SK-N-SH treated with all-trans-retinoic acid at 6 μM for 48 hours (cell line): ENCODE results near the gene POU5F1.

Experiments
- ATAC-seq: fragments of 200-7000 bp; cut with Tn5 transposase; 3 replicates; pipeline ENCODE4 v1.9.1; 2020; ENCODE audit warnings: mild to moderate bottlenecking, moderate library complexity
- ARNTL ChIP-seq: fragments of 450-650 bp; formaldehyde crosslinking; IDR thresholded peaks from 2 replicates; pipeline ENCODE4 v1.5.0; 2020; ENCODE audit warnings: low read depth, mild to moderate bottlenecking, moderate library complexity, borderline replicate concordance
- BACH2 ChIP-seq: fragments of 250-450 bp; sonication (Bioruptor Pico); IDR thresholded peaks from 2 replicates; pipeline ENCODE4 v1.9.0; 2021; ENCODE audit warnings: mild to moderate bottlenecking, borderline replicate concordance
- CSDC2 ChIP-seq: fragments of 250-450 bp; sonication (Bioruptor Pico); IDR thresholded peaks from 2 replicates; pipeline ENCODE4 v1.5.0; 2020; ENCODE audit warnings: mild to moderate bottlenecking, moderate library complexity
- GLIS3 ChIP-seq: fragments of 250-450 bp; sonication (Bioruptor Pico); IDR thresholded peaks from 2 replicates; pipeline ENCODE4 v1.5.0; 2020; ENCODE audit warnings: mild to moderate bottlenecking, moderate library complexity
- OSR1 ChIP-seq: fragments of 250-450 bp; sonication (Bioruptor Pico); IDR thresholded peaks from 2 replicates; pipeline ENCODE4 v1.8.0; 2022; ENCODE audit warnings: moderate library complexity, mild to moderate bottlenecking, inconsistent platforms
- PPARA ChIP-seq: fragments of 250-450 bp; sonication (Bioruptor Pico); IDR thresholded peaks from 2 replicates; pipeline ENCODE4 v1.5.0; 2020; ENCODE audit warnings: mild to moderate bottlenecking, borderline replicate concordance
- RARB ChIP-seq: fragments of 250-450 bp; sonication (Bioruptor Pico); IDR thresholded peaks from 2 replicates; pipeline ENCODE4 v1.8.0; 2021; ENCODE audit warnings: mild to moderate bottlenecking, moderate library complexity
- SNAI2 ChIP-seq: fragments of 250-450 bp; sonication (Bioruptor Pico); IDR thresholded peaks from 2 replicates; pipeline ENCODE4 v1.5.0; 2020; ENCODE audit warnings: mild to moderate bottlenecking, moderate library complexity
- TCF4 ChIP-seq: fragments of 250-450 bp; sonication (Bioruptor Pico); IDR thresholded peaks from 2 replicates; pipeline ENCODE4 v1.8.0; 2021; ENCODE audit warnings: mild to moderate bottlenecking, moderate library complexity, borderline replicate concordance
- TOX ChIP-seq: fragments of 250-450 bp; sonication (Bioruptor Pico); IDR thresholded peaks from 2 replicates; pipeline ENCODE4 v1.8.0; 2021; ENCODE audit warnings: mild to moderate bottlenecking, moderate library complexity, borderline replicate concordance
- ZC3H10 ChIP-seq: fragments of 250-450 bp; sonication (Bioruptor Pico); IDR thresholded peaks from 2 replicates; pipeline ENCODE4 v1.5.1; 2021; ENCODE audit warnings: mild to moderate bottlenecking, moderate library complexity
- ZFP3 ChIP-seq: fragments of 250-450 bp; sonication (Bioruptor Pico); IDR thresholded peaks from 2 replicates; pipeline ENCODE4 v1.5.0; 2020; ENCODE audit warnings: mild to moderate bottlenecking, moderate library complexity
- ZFP30 ChIP-seq: fragments of 450-650 bp; formaldehyde crosslinking; IDR thresholded peaks from 2 replicates; pipeline ENCODE4 v1.5.0; 2022; ENCODE audit warnings: mild to moderate bottlenecking, moderate library complexity
- ZNF70 ChIP-seq: fragments of 450-650 bp; formaldehyde crosslinking; IDR thresholded peaks from 2 replicates; pipeline ENCODE4 v1.5.0; 2020; ENCODE audit warnings: mild to moderate bottlenecking, moderate library complexity
- ZNF8 ChIP-seq: fragments of 450-650 bp; formaldehyde crosslinking; IDR thresholded peaks from 2 replicates; pipeline ENCODE4 v1.5.0; 2020; ENCODE audit warnings: mild to moderate bottlenecking, moderate library complexity
- TF ChIP-seq, protein P1 (sequence below): fragments of 250-450 bp; sonication (Bioruptor Pico); IDR thresholded peaks from 2 replicates; pipeline ENCODE4 v1.5.1; 2020; ENCODE audit warnings: low read depth, mild to moderate bottlenecking, moderate library complexity
- TF ChIP-seq, protein P2 (sequence below): fragments of 250-450 bp; sonication (Bioruptor Pico); IDR thresholded peaks from 2 replicates; pipeline ENCODE4 v1.8.0; 2020; ENCODE audit warnings: mild to moderate bottlenecking, moderate library complexity, borderline replicate concordance
- TF ChIP-seq, protein P3 (sequence below): fragments of 250-450 bp; sonication (Bioruptor Pico); IDR thresholded peaks from 2 replicates; pipeline ENCODE4 v1.5.1; 2021; ENCODE audit warnings: mild to moderate bottlenecking, moderate library complexity
- TF ChIP-seq, protein P4 (sequence below): fragments of 250-450 bp; sonication (Bioruptor Pico); IDR thresholded peaks from 2 replicates; pipeline ENCODE4 v1.8.0; 2021; ENCODE audit warnings: low read depth, mild to moderate bottlenecking, moderate library complexity, borderline replicate concordance

POU5F1 gene

DNA sequence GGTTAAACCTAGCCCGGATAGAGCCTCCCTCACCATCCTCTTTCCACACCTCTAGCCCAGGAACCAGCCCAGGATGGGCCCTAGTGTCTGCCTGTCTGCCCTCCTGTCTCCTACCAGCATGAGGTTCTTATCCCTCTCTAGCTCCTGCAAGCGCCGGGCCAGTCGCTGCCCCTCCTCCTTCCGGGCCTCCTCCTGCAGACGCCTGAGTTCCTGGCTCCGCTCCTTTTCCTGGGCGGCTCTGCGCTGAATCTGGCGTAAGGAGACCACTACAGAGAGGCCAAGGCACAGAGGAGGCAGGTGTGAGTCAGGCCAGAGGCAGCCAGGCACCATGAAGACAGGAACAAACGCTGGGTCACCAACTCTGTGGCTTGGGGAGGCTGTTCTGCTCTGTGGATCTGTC, 27.3 kb downstream of the POU5F1 start:
- no peak for TF ChIP-seq ZFP3 (CRISPR knock-in tag)
- TF ChIP-seq, protein P1, sequence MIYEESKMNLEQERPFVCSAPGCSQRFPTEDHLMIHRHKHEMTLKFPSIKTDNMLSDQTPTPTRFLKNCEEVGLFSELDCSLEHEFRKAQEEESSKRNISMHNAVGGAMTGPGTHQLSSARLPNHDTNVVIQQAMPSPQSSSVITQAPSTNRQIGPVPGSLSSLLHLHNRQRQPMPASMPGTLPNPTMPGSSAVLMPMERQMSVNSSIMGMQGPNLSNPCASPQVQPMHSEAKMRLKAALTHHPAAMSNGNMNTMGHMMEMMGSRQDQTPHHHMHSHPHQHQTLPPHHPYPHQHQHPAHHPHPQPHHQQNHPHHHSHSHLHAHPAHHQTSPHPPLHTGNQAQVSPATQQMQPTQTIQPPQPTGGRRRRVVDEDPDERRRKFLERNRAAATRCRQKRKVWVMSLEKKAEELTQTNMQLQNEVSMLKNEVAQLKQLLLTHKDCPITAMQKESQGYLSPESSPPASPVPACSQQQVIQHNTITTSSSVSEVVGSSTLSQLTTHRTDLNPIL (CRISPR knock-in tag), result no peak
- no peak for TF ChIP-seq BACH2 (CRISPR knock-in tag)
- ATAC-seq, result peak; percentile 80

DNA sequence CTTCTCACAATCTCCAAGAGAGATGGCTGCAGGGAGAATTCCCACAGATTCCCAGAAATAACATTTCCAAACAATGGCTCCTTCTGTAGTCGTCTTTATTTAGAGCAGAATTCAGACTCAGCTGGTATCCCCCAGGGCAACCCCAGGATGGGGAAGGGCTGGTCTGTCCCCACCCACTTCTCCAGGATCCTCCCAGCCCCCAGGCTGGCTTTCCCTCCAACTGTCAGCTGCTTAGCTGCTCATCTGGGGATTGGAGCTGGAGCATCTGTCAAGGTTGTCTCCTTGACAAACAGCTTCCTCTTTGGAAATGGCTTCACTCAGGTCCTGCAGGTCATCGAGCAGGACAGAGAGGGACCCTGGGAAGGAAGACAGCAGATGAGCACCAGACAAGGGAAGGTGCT, 28.1 kb downstream of the POU5F1 start:
- no peak for TF ChIP-seq RARB (CRISPR knock-in tag)
- TF ChIP-seq ZNF70 (CRISPR knock-in tag), result no peak
- TF ChIP-seq ZFP30, result no peak
- no peak for TF ChIP-seq ZNF8
- no peak for TF ChIP-seq ZFP3 (CRISPR knock-in tag)
- TF ChIP-seq, protein P2, sequence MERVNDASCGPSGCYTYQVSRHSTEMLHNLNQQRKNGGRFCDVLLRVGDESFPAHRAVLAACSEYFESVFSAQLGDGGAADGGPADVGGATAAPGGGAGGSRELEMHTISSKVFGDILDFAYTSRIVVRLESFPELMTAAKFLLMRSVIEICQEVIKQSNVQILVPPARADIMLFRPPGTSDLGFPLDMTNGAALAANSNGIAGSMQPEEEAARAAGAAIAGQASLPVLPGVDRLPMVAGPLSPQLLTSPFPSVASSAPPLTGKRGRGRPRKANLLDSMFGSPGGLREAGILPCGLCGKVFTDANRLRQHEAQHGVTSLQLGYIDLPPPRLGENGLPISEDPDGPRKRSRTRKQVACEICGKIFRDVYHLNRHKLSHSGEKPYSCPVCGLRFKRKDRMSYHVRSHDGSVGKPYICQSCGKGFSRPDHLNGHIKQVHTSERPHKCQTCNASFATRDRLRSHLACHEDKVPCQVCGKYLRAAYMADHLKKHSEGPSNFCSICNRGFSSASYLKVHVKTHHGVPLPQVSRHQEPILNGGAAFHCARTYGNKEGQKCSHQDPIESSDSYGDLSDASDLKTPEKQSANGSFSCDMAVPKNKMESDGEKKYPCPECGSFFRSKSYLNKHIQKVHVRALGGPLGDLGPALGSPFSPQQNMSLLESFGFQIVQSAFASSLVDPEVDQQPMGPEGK, result no peak
- no peak for ATAC-seq

DNA sequence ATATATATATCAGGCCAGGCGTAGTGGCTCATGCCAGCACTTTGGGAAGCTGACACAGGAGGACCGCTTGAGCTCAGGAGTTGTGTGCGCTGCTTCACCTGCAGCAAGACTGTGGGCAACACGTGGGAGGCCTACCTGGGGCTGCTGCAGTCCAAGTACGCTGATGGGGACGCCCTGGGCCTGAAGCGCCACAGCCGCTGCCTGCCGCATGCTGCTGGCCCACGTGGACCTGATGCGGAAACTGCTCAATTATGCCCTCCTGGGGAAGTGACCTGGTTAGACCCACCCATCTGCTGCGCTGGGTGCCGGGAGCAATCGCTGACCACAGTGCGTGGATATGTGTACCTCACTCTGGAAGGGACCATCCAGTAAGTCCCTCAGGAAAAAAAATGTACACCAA, 29.8 kb downstream of the POU5F1 start:
- ATAC-seq, result no peak
- TF ChIP-seq TCF4 (CRISPR knock-in tag), result no peak
- TF ChIP-seq ZNF70 (CRISPR knock-in tag), result no peak
- TF ChIP-seq PPARA (CRISPR knock-in tag), result no peak
- TF ChIP-seq ZFP3 (CRISPR knock-in tag), result no peak
- TF ChIP-seq, protein P2, result no peak

DNA sequence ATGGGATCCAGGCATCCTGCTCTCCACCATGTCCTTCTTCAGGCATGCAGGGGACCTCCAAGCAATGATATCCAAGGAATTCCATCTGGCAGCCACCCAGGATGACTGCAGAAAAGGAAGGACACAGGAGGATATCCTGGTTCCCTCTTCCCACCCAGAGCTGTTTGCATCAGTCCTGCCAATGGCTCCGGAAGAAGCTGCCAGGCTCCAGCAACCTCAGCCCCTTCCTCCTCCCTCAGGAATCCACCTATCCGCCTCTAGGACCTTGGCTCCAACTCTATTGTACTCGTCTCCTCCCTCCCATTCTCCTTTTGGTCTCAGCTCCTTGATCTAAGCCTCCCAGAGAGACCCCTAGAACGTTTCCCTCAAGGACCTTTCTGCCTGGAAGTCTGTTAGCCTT, 30.9 kb downstream of the POU5F1 start:
- TF ChIP-seq ZC3H10 (CRISPR knock-in tag) (no peak), ZFP30 (no peak), CSDC2 (CRISPR knock-in tag) (no peak), PPARA (CRISPR knock-in tag) (no peak), ARNTL (CRISPR knock-in tag) (no peak), TCF4 (CRISPR knock-in tag) (no peak), OSR1 (CRISPR knock-in tag) (no peak), ZFP3 (CRISPR knock-in tag) (no peak), BACH2 (CRISPR knock-in tag) (no peak), TOX (no peak), SNAI2 (CRISPR knock-in tag) (no peak), GLIS3 (CRISPR knock-in tag) (no peak)
- TF ChIP-seq, protein P3, sequence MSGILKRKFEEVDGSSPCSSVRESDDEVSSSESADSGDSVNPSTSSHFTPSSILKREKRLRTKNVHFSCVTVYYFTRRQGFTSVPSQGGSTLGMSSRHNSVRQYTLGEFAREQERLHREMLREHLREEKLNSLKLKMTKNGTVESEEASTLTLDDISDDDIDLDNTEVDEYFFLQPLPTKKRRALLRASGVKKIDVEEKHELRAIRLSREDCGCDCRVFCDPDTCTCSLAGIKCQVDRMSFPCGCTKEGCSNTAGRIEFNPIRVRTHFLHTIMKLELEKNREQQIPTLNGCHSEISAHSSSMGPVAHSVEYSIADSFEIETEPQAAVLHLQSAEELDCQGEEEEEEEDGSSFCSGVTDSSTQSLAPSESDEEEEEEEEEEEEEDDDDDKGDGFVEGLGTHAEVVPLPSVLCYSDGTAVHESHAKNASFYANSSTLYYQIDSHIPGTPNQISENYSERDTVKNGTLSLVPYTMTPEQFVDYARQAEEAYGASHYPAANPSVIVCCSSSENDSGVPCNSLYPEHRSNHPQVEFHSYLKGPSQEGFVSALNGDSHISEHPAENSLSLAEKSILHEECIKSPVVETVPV (CRISPR knock-in tag), result no peak
- TF ChIP-seq, protein P4, sequence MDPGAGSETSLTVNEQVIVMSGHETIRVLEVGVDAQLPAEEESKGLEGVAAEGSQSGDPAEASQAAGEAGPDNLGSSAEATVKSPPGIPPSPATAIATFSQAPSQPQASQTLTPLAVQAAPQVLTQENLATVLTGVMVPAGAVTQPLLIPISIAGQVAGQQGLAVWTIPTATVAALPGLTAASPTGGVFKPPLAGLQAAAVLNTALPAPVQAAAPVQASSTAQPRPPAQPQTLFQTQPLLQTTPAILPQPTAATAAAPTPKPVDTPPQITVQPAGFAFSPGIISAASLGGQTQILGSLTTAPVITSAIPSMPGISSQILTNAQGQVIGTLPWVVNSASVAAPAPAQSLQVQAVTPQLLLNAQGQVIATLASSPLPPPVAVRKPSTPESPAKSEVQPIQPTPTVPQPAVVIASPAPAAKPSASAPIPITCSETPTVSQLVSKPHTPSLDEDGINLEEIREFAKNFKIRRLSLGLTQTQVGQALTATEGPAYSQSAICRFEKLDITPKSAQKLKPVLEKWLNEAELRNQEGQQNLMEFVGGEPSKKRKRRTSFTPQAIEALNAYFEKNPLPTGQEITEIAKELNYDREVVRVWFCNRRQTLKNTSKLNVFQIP (CRISPR knock-in tag), result no peak
- TF ChIP-seq, protein P1 (CRISPR knock-in tag), result no peak
- TF ChIP-seq, protein P2, result no peak
- peak; percentile 6; the same call in 1 of the 3 replicates for ATAC-seq
